GF-D8 (cell line): ENCODE results near the gene SLC30A1.
"Not testable (repeated sequence)": the region's sequence is repeated elsewhere in the genome, so short reads cannot be mapped to it uniquely, and the experiment has no call there.

Source experiments
- DNase-seq: peaks from one replicate; lab custom pipeline; 2025; lab: John Stamatoyannopoulos, UW

The SLC30A1 gene

DNA sequence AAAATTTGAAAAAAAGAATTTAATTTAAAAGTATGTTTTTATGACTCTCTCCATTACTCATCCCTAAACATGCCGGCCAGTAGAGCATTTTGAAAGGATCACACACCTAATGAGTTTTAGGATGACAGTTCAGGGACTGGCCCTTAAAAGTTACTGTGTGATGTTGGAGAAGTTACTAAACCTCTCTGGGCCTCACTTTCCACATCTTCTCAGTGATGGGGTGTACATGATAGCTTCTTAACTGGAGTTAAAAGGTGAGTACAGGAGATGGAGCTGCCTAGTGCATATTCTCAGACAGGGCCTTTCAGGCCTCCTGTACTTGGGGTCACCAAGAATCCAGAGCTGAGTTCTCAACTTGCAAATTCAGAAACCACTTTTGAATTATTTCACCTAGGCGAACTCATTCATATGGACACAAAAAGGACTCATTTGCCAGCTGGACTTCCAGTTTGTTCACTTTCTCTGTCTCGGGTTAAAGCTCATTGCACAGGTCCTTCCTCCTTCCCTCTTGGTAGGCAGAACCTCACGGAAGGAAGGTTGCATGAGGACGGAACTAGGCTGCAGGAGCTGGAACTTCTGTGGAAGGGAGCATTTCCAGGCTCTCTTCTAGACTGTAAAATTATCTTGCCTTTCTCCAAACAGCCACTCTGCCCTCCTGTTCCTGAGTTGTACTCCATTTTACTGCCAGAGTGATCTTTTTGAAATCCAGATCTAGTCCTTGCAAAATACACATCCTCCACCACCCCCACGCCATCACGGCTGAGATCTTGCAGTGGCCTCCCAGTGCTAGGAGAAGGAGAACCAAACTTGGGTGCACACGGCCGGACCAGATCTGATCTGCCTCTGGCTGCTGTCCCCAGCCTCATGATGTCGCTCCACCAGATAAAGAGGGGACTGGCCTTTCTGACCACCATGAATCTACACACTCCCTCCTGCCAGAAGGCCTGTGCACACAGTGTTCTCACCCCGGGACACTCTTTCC is 4.3 kb upstream of the SLC30A1 start:
- DNase-seq: peak; percentile 53

DNA sequence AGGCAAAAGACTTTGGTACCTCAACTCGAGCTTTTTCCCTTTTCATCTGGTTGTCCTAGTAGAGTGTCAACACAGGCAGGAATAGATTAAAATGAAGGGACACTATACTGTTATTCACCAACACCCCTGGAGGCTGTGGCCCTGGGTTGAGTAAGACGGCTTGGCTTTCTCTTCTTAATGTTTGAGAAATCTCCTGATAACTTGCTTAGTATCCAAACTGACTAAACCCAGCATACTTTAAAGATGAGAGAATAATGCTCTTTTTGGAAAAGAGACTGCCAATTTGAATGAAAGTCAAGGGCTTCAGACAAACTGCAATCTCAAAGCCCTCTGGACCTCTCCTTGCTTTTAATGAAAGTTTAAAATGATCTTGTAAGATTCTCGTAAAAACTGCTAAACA is 2.6 kb upstream of the SLC30A1 start:
- no peak for DNase-seq

DNA sequence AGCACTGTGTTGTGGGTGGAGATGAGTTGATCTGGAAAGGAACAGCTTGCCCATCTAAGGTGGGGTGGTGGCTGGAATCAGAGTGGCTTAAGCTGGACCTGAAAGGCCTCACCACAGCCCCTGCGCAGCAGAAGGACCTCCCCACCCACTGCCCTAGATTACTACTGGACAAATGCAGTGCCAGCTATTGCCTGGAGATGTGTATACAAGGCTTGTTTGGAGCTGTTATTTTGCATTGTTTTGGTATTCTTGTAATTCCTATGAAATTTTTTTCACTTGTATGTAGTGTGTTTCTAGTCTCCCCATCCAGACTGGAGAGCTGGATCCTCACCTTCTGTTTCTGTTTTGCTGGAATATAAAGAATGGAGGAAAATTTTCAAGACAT is 1.3 kb upstream of the SLC30A1 start:
- no peak for DNase-seq

DNA sequence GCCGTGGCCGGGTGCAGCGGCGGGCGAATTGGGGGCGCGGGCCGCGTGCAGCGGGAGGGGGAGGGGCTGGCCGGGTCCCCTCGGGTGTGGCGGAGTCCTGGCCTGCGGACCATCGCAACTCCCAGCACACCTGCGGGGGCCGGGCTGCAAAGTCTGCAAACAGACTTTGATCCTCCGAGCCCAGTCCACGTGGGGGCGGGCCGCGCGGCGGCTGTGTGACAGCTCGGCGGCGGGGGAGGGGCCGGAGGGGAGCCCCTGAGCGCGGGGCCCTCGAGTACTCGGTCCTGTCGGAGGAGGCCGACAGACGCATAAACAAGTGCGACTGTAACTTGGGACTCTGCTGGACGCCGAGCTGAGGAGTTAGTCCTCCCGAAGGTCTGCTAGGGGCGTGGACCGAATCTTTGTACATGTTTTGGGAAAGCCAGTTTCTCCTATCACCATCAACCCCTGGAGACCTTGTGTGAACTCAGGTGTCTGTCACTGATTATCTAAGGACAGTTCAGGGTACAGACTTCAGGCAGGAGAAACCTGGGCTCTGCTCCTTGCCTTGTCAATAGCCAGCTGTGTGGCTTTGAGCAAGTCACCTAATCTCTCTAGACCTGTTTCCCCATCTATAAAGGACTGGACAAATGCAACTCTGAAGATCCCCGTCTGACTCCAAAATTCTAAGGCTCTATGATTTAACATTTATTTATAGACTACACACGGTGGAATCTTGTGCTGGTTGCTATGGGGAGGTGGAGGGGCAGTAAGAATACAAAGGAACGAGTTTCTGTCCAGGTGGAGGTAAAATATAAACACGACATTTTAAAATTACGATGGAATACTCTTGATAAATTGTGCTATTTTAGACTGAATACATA is 710 bp upstream of the SLC30A1 start:
- peak; percentile 46 for DNase-seq

DNA sequence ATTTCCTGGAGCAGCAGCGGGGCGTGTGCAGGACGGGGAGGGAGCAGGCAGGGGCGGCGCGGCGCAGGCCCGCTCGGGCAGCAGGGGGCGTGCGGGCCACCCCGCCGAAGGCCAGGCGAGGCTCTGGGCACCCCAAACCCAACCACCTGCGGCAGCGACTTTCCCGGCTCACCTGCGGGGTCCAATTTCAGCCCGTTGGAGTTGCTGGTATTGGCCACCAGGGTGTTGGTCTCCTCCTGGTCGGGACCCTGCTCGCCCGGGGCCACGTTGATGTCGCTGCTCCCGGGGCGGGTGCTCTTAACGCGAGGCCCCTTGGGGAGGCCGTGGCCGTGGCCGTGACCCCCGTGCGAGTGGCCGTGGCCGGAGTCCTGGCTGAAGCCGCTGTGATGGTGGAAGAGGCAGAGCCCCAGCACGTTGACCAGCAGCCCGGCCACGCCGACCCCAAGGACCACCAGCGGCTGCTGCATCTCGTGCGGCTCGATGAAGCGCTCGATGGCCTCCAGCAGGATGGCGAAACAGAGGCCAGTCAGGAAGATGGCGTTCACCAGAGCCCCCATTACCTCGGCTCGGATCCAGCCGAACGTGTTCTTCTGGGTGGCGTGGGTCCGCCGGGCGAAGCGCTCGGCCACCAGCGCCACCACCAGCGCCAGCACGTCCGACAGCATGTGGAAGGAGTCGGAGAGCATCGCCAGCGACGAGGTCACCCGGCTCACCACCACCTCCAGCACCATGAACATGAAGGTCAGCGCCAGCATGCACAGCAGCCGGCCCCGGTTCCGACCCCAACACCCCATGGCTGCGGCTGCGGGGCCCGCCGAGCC is 932 bp downstream of the SLC30A1 start:
- peak; percentile 34 for DNase-seq

DNA sequence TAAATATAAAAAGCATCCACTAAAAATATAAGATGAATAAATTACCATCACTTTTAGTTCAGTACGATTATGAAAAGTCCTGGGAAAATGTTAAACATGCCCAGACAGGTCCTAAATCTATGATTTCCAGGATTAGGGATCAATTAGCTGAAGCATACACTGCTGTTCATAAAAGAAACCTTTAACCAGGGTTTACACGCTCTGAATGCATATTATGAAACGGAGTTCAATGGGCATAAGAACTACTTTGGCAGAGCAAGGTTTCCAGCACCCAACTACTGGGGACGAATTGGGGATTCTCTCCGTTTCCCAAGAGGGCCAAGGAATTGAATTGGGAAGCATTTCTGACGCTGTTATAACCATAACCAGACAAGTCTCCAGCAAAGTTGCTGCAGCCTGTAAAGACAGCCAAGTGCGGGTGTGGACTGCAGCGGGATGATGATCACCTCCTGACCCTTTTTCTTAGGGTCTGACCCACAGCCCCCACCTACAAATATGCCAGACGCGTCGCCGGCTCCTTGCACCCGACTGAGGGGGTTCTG is 1.6 kb downstream of the SLC30A1 start:
- DNase-seq: no peak

DNA sequence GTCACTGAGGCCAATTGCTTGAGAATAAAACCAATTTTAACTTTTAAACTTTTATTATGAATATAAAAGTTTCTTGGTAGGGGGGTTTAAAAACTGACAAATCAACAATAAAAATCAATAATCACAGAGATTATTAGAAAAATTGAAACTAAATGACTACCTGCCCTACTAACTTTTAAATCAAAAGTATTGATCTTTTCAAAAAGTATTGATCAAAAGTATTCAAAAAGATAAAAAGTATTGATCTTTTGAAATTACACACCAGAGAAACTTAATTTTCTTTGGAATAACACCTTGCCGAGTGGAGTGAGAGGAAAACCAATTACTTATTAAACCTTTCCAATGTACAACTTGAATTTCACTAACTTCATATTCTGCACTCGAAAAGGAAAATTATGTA is 2.2 kb downstream of the SLC30A1 start:
- DNase-seq: no peak

DNA sequence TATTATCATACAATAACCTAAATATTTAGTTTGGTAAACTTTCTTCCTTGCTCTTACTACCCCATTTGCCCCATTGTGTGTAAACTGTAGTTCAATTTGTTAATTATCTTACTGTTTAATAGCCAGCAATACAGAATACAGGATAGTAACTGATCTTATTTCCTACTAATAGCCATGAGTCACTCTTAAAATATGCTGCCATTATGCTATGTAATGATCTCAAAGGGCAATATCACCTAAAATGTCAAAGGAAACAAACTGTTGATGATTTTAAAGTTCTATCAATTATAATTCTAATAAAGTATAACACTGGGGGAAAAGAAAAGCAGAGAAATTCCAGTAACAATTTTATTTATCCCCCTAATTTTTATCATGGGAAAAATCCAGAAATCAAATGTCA is 4.3 kb downstream of the SLC30A1 start:
- DNase-seq: no peak

DNA sequence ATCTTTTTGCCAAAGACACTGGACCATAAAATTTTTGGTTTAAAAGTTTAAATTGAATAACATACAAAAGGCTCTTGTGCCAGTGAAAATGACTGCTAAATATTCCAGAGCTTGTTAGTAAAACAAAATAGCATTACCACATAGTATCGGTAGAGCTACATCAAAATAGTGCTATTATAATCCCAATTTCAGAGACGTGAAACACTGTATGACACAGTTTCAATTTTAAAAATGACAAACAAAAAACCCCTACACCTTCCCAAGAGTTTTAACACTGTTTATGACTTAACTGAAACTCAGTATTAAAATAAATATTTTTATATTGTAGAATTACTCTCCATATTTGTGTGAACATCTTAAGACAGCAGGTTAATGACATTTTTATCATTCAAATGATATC is 7.0 kb downstream of the SLC30A1 start:
- no peak for DNase-seq

DNA sequence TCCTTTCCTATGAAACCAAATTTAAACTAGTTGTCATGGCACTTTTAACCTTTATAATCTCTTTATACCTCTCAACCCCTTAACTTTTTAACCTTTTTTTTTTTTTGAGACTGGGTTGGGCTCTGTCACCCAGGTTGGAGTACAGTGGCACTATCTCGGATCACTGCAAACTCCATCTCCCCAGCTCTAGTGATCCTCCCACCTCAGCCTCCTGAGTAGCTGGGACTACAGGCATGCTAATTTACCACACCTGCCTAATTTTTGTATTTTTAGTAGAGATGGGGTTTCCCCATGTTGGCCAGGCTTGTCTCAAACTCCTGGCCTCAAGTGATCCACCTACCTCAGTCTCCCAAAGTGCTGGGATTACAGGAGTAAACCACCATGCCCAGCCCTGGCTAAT is 8.6 kb downstream of the SLC30A1 start:
- not testable (repeated sequence) for DNase-seq

DNA sequence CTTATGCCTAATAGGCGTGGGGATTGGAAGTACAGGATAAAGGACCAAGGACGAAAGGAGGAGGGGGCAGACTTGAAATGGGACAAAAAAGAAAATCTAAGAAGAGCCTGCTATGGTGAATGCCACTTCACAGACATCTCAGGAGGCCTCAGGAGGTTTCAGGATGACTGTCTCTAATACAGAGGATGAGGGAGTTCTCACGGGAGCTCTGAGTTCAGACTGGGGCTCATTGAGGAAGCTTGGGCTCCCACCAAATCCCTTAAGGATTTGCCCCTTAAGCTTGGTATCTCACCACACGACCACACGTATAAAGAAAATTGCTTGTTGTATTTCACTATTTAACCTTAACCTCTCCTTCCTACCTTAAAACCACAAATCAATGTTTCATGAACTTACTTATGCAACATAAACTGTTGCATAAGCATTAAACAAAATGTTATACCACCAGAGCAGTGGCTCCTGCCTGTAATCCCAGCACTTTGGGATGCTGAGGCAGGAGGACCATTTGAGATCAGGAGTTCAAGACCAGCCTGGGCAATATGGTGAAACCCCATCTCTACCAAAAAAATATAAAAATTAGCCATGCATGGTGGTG is 12.4 kb downstream of the SLC30A1 start:
- no peak for DNase-seq

DNA sequence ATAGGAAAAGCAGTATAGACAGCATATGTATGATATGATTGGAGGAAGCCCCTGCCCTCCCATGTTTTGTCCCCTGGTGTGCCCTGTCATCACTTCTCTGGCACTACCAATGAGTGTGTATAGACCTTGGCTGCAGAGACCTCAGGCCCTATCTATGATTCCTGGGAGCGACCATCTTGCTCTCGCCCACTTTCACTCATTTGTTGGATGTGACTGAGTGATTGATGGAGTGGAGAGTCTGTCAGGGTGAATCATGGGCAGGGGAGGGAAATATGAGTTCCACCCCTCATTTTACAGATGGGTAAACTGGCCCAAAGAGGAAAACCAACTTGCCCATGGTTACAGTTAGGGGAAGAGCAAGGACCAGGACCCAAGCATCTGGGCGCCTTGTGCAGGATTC is 14.9 kb downstream of the SLC30A1 start:
- no peak for DNase-seq

DNA sequence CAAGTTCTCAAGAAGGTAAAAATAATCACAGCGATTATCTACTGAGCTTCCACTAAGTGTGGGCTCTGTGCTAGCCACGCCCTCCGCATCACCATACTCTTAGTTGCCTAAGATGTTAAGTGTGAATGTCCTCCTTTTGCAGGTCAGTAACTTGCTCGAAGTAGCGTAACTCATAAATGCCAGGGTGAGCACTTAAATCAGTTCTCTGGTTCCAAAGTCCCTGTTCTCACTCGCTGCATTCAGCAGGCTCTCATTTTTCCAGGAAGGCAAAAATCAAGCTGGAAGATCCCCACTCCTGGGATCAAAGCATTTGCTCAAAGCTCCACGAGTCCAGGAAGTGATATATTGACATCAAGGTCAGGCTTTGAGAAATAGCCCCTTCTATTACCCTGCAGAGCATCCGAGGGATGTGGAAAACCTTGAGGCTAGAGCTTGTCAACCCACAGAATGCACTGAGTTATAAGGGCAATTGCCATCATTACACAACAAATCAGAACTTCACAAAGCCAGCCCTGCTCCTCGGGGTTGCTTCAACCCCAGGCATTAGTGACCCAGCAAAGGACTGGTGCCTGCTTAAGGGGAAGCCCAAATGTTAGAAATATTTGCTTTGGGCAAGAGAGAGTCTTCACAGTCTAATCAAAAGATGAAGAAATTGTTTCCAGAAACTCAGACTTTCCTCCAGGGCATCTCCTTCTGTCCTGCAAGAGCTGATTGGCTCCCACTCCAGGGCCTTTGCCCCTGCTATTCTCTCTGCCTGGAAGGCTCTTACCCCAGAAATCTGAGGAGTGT is 19.5 kb downstream of the SLC30A1 start:
- DNase-seq: no peak

DNA sequence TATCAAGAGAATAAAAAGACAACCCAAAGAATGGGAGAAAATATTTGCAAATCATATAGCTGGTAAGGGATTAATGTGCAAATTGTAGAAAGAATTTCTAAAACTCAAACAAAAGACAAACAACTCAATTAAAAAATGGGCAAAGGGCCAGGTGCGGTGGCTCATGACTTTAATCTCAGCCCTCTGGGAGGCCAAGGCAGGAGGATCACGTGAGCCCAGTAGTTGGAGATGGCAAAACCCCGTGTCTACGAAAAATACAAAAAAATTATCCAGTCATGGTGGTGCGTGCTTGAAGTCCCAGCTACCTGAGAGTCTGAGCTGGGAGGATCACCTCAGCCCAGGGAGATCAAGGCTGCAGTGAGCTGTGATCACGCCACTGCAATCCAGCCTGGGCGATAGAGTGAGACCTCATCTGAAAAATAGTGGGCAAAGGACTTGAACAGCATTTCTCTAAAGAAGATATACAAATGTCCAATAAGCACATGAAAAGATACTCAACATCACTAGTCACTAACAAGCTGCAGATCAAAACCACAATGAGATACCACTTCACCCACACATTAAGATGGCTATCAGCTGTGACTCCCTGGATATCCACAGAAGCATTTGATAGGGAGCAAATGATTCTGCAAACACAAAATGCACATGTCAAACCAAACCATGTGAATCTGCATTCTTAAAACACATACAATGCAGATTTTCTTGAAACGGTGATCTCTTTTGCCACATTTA is 20.9 kb downstream of the SLC30A1 start:
- no peak for DNase-seq

DNA sequence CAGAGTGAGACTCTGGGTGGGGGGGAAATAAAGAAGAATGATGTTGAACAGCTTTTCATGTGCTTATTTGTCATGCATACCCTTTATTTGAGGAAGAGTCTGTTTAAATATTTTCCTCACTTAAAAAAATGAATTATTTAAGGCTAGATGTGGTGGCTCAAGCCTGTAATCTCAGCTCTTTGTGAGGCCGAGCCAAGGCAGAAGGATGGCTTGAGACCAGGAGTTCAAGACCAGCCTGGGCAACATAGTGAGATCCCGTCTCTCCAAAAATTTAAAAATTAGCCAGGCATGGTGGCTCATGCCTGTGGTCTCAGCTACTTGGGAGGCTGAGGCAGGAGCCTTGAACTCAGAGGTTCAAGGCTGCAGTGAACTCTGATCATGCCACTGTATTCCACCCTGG is 25.4 kb downstream of the SLC30A1 start:
- no peak for DNase-seq

DNA sequence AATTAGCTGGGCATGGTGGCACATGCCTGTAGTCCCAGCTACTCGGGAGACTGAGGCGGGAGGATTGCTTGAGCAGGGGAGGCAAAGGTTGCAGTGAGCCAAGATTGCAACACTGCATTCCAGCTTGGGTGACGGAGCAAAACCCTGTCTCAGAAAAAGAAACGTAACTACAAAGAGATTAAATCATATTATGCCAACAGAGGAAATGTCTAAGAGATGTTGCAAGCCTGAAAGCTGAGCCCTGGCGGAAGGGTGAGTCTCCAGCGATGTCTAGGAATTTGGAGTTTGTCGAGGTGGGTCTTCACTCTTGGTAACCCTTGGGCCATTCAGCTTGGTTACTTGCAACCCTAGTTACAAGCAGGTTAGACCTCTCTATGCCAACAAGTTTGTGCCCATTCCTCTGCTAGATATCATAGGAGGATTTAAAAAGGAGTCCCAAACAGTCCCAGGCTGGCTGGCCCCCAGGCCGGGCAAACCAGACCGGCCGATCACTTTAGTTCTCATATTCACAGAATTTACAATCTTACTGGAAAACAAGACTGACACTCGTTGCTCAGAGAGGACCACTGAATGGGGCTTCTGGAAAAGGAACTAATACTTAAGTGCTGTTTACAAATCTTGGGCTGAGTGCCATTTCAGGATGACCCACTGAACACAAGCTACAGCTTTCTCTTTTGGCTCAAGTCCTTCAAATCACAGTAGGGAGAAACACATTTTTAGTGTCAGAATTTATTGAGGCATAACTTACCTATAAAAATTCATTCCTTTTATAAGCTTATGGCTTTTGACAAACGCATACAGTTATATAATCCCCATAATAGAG is 27.1 kb downstream of the SLC30A1 start:
- peak; percentile 32 for DNase-seq

DNA sequence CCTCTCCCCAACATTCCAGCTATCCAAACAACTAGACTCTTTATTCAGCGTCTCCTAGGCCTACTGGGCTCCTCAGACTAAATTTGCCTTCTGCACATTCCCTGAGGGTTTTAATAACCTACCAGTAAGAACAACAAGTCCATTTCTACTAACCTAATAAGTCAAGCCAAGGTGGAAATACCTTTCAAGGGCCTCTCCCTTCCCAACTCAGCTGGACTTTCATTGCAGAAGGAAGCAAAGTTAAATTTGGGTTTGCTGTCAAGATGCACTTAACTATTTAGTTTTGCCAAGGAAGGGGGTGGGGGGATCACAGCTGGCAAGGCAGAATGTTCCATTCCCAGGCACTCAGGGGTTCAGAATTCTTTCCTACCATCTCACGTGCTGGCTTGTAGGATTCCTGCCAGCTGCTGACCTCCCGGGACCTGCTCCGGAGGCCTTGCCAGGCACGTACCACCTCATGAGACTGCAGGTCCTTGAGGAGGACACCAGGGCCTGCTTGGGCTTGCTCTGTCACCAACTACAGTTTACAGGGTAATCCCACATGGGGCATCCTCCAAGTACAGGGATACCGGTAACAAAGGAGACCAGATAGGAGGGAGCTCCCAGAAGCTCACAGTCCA is 29.8 kb downstream of the SLC30A1 start:
- no peak for DNase-seq

DNA sequence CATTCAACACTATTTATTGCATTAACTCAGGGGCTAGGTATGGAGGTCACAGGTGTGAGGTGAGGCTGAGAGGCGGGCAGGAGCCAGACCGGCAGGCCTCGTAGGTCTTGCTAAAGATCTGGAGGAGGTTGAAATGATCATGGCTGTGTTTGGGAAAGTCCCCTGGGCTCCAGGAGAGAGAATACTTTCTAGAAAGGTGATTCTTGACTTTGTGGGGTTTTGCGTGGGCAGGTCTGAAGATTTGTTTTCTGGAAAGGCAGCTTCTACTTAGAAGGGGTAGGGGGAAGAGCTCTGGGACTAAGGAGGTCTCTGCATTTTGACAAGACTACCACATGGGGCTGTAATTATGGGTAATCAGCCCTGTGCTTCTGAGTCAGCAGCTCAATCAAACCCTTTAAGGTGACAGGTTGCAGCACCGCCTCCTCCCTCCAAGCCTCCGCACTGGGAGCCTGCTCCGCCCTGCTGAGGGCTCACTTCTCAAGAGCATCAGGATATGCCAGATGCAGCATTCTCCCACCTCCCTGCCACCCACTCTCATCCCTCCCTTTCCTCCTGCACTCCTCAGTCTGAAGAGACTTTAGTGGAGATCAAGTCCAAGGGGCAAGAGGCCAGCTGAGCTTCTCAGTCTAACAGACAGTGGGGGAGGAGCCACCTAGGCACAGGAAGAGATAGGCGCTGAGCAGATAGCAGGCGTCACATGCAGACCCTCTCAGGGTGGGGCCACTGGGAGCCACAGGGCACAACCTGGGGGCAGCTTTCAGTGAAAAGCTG is 30.5 kb downstream of the SLC30A1 start:
- no peak for DNase-seq
